ENCODE measurements around the gene MX2.

Gene MX2

GRCh38 chr21:41438425-41439113, 76.7 kb downstream of the MX2 start:
- DNase-seq (ENCODE audit: low spot score), result no peak

GRCh38 chr21:41439248-41439647, 77.4 kb downstream of the MX2 start:
- no peak for DNase-seq (ENCODE audit: low spot score)

GRCh38 chr21:41441546-41441945, 79.7 kb downstream of the MX2 start:
- no peak for DNase-seq (ENCODE audit: low spot score)

- DNase-seq (ENCODE audit: low spot score), result no peak
Observed at GRCh38 chr21:41442481-41443186, 80.8 kb downstream of the MX2 start.

GRCh38 chr21:41443562-41443961, 81.7 kb downstream of the MX2 start:
- no peak for DNase-seq (ENCODE audit: low spot score)

GRCh38 chr21:41444703-41445464, 83.1 kb downstream of the MX2 start:
- DNase-seq (ENCODE audit: low spot score), result no peak

GRCh38 chr21:41445465-41445862, 83.6 kb downstream of the MX2 start:
- no peak for DNase-seq (ENCODE audit: low spot score)

GRCh38 chr21:41446586-41446985, 84.8 kb downstream of the MX2 start:
- no peak for DNase-seq (ENCODE audit: low spot score)

GRCh38 chr21:41447356-41447755, 85.5 kb downstream of the MX2 start:
- no peak for DNase-seq (ENCODE audit: low spot score)

GRCh38 chr21:41449613-41450012, 87.8 kb downstream of the MX2 start:
- no peak for DNase-seq (ENCODE audit: low spot score)

GRCh38 chr21:41451753-41452676, 90.2 kb downstream of the MX2 start:
- no peak for DNase-seq (ENCODE audit: low spot score)

GRCh38 chr21:41453198-41453597, 91.4 kb downstream of the MX2 start:
- no peak for DNase-seq (ENCODE audit: low spot score)

GRCh38 chr21:41453761-41454160, 91.9 kb downstream of the MX2 start:
- DNase-seq (ENCODE audit: low spot score), result no peak

GRCh38 chr21:41458121-41458520, 96.3 kb downstream of the MX2 start:
- DNase-seq (ENCODE audit: low spot score), result no peak

GRCh38 chr21:41458559-41458958, 96.7 kb downstream of the MX2 start:
- no peak for DNase-seq (ENCODE audit: low spot score)
